Heart right ventricle (tissue), 16 donors: ENCODE results near the gene NKIRAS2. TPM values are rescaled to one million over a fixed set of nuclear protein-coding genes. Genes with fewer than 3 reads are reported as not detected.

Experiments
- ATAC-seq, 8 donors: fragments of 200-7000 bp; cut with Tn5 transposase; one replicate each; pipeline ENCODE4 v1.9.1; 2020; ENCODE audit warnings: mild to moderate bottlenecking in 8 of 8, moderate library complexity in 8 of 8, moderate number of reproducible peaks in 1 of 8
- DNase-seq, 2 donors: peaks; one replicate each; pipeline ENCODE4 v3.0.0-alpha.2; 2020
- H3K27ac ChIP-seq, 10 donors: fragments of 200-600 bp; sonication (generic) in 2 of 10; one replicate each; pipeline versions ENCODE4 v1.5.0 to v1.8.0; 2020 to 2022; ENCODE audit warnings: mild to moderate bottlenecking in 3 of 10
- H3K27me3 ChIP-seq, 7 donors: fragments of 200-600 bp; one replicate each; pipeline ENCODE4 v1.8.0; 2021 to 2022; ENCODE audit warnings: mild to moderate bottlenecking in 2 of 7
- H3K36me3 ChIP-seq, 9 donors: fragments of 200-600 bp; sonication (generic) in 1 of 9; one replicate each; pipeline versions ENCODE4 v1.5.0 to v1.8.0; 2020 to 2022; ENCODE audit warnings: mild to moderate bottlenecking in 2 of 9
- H3K4me1 ChIP-seq, 9 donors: fragments of 200-600 bp; sonication (generic) in 1 of 9; one replicate each; pipeline versions ENCODE4 v1.5.0 to v1.8.0; 2020 to 2022; ENCODE audit warnings: mild to moderate bottlenecking in 4 of 9
- H3K4me3 ChIP-seq, 10 donors: fragments of 200-600 bp; sonication (generic) in 2 of 10; one replicate each; pipeline versions ENCODE4 v1.5.0 to v1.8.0; 2020 to 2022; ENCODE audit warnings: mild to moderate bottlenecking in 7 of 10, moderate library complexity in 2 of 10
- H3K9me3 ChIP-seq, 11 donors: fragments of 200-600 bp in 10 of 11; sonication (generic) in 2 of 11; one replicate each; pipeline versions ENCODE4 v1.5.0 to v1.8.0; 2013 to 2022; ENCODE audit warnings: mild to moderate bottlenecking in 2 of 11, control low read depth in 1 of 11, moderate library complexity in 1 of 11
- WGBS, 2 donors: extraction: QIAGEN DNeasy Blood & Tissue Kit; methylation state at CpG; one replicate each; pipeline ENCODE4 v1.1.7; 2013; ENCODE audit warnings: inconsistent platforms in 1 of 2; 5-methylcytosine and 5-hydroxymethylcytosine counted together
- intact Hi-C, 10 donors: fragments of 100-400 bp; cut with DNase I; formaldehyde crosslinking; loops; one replicate each; pipeline versions ENCODE4 v1.11.1 to v1.14.2; 2022
- polyA plus RNA-seq, 2 donors: library from polyadenylated mRNA; stranded (reverse); fragments of 200-250 nt; gene quantifications; one replicate each; pipeline ENCODE4 v1.2.3, GENCODE V29; 2013
- total RNA-seq, 10 donors: library from RNA; stranded (reverse); fragmentation: NEBNext Ultra II Directional in 3 of 10; extraction: Animal tissue kit (Norgen Biotek cat#: 25700) in 3 of 10; gene quantifications; one replicate each; pipeline versions ENCODE4 v1.2.1 to v1.2.4, GENCODE V29; 2021 to 2023
- TF ChIP-seq, protein P1 (sequence below), 9 donors: fragments of 200-600 bp; sonication (generic) in 2 of 9; IDR thresholded peaks; one replicate each; pipeline versions ENCODE4 v1.5.0 to v1.8.0; 2021 to 2022; ENCODE audit warnings: antibody characterized with exemption in 9 of 9, mild to moderate bottlenecking in 5 of 9, moderate library complexity in 1 of 9
- donor health status: Arrhythmogenic right ventricular cardiomyopathy.
- donor health status: ischemic (EF 13 %, LVEDD 7.1; RV severe dilation, severe dysfunction).
- donor health status: healthy with polysubstance abuse.
- donor health status: DM: no; HTN: yes; CAD: no.
- donor health status: DM: no; HTN: no; CAD: no.
- donor health status: ischemic (EF 25% LVEDD 6.9; RV normal size, moderate dysfunction).
- donor health status: ischemic (EF 25% LVEDD 5.7; RV mildly dilated, moderate dysfunction).
- donor health status: healthy.
- donor health status: DM: yes; HTN: yes; CAD: no.
- donor health status: Ischemic cardiomyopathy.
- donor health status: ischemic (EF 35%, LVEDD 5.7; RV mildly dilated, moderate dysfunction).
- donor health status: nonischemic (EF 11% LVEDD 7.7; RV severe dilation, severe dysfunction).
- donor health status: DM: yes; HTN: yes; CAD: no.
- donor health status: PGD.
- donor health status: ischemic (EF 29% LVEDD 5.4; RV normal size, mild dysfunction).
- donor health status: nonischemic (EF 23%, LVEDD 6.1; RV moderate dilation, normal function).

Gene NKIRAS2
- total and polyA plus RNA-seq, 12 donors, result 50.1 to 64.1 (median 57.2) TPM

DNA sequence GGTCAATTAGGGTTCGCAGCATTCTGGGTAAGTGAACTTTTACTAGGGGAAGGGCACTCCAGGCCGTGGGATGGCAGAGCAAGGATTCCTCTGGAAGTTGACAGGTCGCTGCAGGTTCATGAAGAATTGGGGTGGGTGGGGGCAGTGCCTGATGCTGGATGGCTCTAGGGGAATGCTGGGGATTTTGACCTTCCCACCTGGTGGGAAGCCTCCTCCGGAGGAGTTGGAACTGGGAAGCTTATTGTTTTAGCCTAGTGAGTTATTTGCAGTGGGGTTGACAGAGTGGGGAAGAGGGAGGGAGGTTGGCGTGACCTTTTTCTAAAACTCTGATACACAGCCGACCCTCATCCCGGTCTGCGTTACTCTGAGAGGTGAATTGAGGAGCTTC lies 31.1 kb downstream of the NKIRAS2 start:
- Histone ChIP-seq H3K9me3 (no peaks in the 10 kb centered on the region), H3K27me3 (peaks cover 4 to 39% (median 32%) of the 10 kb centered on the region in 7 donors), H3K27ac (no peak overlapping the region), H3K4me3 (peak overlapping the region in 9 of 10 donors; percentile 48 to 97 (median 76)), H3K36me3 (no peaks in the 10 kb centered on the region), H3K4me1 (peaks cover 0 to 13% (median 7%) of the 10 kb centered on the region in 9 donors)
- DNase-seq (no peak), ATAC-seq (no peak)
- intact Hi-C loops, result loop anchor here in 1 of 10 donors (1.0 kb wide), 1 partner anchor 16 kb away; no protein-coding TSS in a partner anchor
- TF ChIP-seq, protein P1, sequence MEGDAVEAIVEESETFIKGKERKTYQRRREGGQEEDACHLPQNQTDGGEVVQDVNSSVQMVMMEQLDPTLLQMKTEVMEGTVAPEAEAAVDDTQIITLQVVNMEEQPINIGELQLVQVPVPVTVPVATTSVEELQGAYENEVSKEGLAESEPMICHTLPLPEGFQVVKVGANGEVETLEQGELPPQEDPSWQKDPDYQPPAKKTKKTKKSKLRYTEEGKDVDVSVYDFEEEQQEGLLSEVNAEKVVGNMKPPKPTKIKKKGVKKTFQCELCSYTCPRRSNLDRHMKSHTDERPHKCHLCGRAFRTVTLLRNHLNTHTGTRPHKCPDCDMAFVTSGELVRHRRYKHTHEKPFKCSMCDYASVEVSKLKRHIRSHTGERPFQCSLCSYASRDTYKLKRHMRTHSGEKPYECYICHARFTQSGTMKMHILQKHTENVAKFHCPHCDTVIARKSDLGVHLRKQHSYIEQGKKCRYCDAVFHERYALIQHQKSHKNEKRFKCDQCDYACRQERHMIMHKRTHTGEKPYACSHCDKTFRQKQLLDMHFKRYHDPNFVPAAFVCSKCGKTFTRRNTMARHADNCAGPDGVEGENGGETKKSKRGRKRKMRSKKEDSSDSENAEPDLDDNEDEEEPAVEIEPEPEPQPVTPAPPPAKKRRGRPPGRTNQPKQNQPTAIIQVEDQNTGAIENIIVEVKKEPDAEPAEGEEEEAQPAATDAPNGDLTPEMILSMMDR (IDR thresholded peaks at IDR 0.05), result no peak
- 61 to 64% methylated on average over 8 of the region's 8 CpGs for WGBS, 2 donors

DNA sequence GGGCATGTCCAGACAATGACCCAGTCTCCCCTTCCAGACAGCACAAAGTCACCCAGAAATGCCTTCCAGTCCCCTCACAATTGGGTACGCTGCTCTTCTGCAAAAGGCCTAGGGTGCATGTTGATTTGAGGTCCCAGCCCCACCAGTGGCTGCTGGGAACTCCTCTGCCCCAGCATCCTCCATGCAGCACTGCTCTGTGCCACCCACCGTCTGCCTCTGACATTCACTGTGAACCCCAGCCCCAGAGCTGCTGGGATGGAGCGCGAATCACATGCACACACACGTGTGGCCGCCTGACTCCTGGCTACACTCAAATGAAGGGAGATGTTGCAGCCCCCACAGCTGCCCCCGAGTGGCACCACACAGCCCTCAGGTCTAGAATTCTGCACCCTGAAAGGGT lies 31.8 kb downstream of the NKIRAS2 start:
- TF ChIP-seq, protein P1 (IDR thresholded peaks at IDR 0.05), result no peak
- Histone ChIP-seq H3K4me3 (no peak overlapping the region), H3K9me3 (no peaks in the 10 kb centered on the region), H3K4me1 (peaks cover 0 to 13% (median 7%) of the 10 kb centered on the region in 9 donors), H3K27ac (no peak overlapping the region), H3K36me3 (no peaks in the 10 kb centered on the region), H3K27me3 (peaks cover 4 to 44% (median 39%) of the 10 kb centered on the region in 7 donors)
- DNase-seq, result no peak
- no peak for ATAC-seq
- WGBS, 2 donors, result 89 to 93% methylated on average over 7 of the region's 7 CpGs
- intact Hi-C loops, result loop anchor here in 1 of 10 donors (1.0 kb wide), 1 partner anchor 16 kb away; no protein-coding TSS in a partner anchor

DNA sequence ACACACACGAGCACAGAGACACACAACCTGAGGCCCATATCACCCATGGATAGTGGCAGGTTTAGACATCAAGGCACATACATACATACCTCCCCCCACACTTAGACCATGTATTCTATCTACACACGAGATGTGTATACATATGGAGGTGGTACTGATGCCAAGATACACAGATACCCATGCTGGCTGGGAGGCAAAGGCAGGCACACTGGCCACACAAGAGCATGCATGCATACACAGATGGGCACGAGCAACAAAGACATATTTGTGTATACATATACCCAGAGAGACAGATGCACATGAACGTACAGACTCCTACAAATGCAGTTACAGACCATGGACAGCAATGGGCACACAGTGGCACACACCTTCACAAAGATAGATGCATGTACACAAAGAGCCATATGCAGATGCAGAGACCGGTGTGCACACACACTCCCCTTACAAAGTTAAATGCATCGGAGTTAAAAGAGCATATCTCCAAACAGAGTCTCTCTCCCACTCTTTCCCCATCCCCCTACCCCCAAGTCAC lies 32.5 kb downstream of the NKIRAS2 start:
- intact Hi-C loops, result no loop called here
- Histone ChIP-seq H3K4me1 (peaks cover 0 to 13% (median 7%) of the 10 kb centered on the region in 9 donors), H3K9me3 (no peaks in the 10 kb centered on the region), H3K27ac (no peak overlapping the region), H3K4me3 (no peak overlapping the region), H3K27me3 (peaks cover 4 to 44% (median 40%) of the 10 kb centered on the region in 7 donors), H3K36me3 (no peaks in the 10 kb centered on the region)
- DNase-seq, result no peak
- TF ChIP-seq, protein P1 (IDR thresholded peaks at IDR 0.05), result no peak
- 77 to 81% methylated on average over 6 of the region's 6 CpGs for WGBS, 2 donors
- no peak for ATAC-seq

DNA sequence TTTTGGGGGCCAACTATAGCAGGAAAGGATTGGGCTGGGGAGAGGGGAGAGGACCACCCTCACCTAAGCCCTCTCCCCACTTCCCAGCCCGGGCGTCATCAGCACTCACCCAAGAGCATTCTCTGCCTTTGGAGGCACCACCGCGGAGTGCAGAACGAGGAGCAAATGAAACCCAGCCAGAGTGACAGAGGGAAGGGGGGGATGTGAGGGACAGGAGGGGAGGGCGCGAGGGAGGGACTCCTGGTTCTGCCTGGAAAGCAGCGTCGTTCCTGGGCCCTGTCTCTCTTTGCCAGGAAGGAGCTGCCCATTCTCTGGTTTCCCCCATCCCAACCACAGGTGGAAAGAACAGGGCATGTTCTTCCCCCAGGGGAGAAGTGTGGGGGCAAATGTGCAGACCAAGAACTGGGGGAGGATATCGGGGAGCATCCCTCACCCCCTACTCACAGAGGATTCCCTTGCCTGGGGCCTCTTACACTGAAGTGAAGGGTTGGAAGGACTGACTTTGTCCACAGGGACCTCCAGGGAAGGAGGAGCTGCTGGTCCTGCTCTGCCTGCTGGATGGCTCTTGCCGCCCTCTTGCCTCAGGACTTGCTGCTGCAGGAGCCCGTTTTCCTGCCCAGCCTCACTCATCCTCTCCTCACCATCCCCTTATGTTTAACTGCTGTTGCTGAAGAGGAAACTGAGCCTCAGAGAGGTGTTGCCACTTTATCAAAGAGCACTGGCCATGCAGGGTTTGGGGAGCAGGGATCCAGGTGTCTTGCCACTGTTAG lies 34.0 kb downstream of the NKIRAS2 start:
- WGBS, 2 donors, result 14 to 18% methylated on average over 12 of the region's 12 CpGs
- DNase-seq, result no peak
- TF ChIP-seq, protein P1 (IDR thresholded peaks at IDR 0.05), result no peak
- H3K27me3 ChIP-seq, result peaks cover 4 to 48% (median 40%) of the 10 kb centered on the region in 7 donors
- no peak overlapping the region for H3K4me3 ChIP-seq
- intact Hi-C loops, result no loop called here
- H3K9me3 ChIP-seq, result no peaks in the 10 kb centered on the region
- ATAC-seq, result no peak
- H3K27ac ChIP-seq, result no peak overlapping the region
- H3K36me3 ChIP-seq, result no peaks in the 10 kb centered on the region
- H3K4me1 ChIP-seq, result peaks cover 0 to 13% (median 7%) of the 10 kb centered on the region in 9 donors
